Stimulated activated CD8-positive, alpha-beta memory T cell treated with anti-CD3 and anti-CD28 coated beads, Interleukin-12 subunit alpha, Interleukin-12 subunit beta, amount 100 ng/mL, for 24 hours (primary cell): Measurements from ENCODE around the gene UBA1.

Experiments used
- DNase-seq: peaks from one replicate; pipeline ENCODE4 v3.0.0-alpha.2; 2020; ENCODE audit errors: extremely low read depth

The UBA1 gene

GRCh38 chrX:47169726-47170515 lies 23.7 kb upstream of the UBA1 start:
- DNase-seq: no peak

GRCh38 chrX:47170861-47171692 lies 22.6 kb upstream of the UBA1 start:
- DNase-seq: no peak

DNA sequence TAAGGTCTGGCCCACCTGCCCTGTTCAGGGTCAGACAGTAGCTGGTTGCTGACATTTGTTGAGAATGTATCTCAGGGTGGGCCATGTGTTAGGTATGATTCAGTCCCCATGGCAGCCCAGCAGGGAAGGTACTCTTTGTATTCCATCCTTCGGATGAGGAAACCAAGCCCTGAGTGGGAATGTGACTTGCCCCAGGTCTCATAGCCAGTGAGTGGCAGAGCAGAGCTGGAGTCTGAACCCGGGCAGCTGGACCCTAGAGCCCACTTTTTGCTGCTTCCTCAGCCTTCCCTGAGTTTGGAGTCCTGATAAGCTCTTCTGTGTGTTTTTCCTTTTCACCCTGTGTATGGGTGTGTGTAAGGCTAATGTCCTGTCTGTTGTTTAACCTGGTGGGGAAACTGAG lies 21.6 kb upstream of the UBA1 start:
- no peak for DNase-seq

DNA sequence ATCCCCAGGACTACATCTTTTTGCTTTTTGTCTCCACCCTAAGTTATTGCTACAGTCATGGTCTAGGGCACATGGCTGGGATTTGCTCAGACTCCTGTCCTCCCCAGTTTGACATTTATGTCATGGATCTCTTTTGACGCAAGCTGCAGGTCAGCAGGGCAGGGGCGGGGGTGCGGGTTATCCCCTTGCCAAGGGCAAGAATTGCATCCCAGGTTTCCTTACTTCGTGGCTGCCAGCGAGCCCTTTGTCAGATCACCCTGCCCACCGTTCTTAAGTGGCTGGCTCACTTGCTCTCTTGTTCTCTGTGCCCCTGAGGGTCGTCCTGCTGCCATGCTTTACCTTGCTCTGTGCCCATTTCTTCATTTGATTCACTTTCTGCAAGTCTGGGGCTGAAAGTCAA lies 21.1 kb upstream of the UBA1 start:
- DNase-seq: no peak

GRCh38 chrX:47172971-47173792 lies 20.4 kb upstream of the UBA1 start:
- DNase-seq: no peak

DNA sequence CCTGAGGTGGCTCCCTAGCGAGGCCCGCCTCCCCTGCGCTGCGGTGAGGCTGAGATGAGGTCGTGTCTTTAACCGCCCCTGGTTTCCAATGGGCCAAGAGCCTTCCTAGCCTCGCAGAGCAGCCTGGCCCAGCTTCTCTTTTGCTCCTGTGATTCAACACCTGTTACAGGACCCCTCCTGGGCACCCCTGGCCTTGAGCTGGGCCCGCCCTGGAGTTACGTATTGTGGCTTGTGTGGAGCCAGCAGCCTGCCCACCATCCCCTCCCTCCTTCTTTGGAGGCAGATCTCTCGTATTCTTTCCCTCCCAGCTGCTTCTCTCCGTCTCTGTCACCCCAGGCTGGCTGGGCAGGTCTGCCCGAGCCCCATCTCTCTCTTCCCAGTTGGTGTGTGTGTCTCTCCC lies 19.3 kb upstream of the UBA1 start:
- no peak for DNase-seq

DNA sequence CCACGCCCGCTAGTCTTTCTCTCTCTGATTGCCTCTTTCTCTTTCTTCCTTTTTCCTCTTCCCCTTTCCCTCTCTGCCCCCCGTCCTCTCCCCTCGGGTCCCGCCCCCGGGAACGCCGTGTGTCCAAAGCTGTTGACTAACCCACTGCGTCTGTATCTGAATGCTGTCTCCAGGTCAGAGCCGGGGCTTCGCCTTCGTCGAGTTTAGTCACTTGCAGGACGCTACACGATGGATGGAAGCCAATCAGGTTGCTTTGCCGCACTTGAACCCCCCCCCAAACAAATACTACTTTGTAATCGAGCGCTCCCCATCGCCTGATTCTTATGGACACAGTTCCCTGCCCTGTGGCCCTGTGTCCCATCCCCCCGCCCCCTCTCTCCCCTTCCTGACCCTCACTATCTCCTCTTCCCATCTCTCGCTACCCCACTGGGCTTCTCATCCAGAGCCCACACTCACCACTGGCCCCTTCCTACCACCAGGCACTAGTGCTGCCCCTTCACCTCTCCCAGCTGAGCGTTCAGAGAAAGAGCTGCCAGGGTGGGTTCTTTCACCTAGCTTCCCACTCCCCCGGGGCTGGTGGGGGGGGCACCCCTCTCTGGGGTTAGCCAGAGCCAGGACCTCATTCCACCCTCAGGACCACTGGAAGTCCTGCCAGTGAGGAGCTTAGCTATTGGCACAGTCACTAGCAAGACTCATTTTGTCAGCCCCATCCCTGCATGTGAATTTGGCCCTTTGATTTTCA lies 18.6 kb upstream of the UBA1 start:
- no peak for DNase-seq

DNA sequence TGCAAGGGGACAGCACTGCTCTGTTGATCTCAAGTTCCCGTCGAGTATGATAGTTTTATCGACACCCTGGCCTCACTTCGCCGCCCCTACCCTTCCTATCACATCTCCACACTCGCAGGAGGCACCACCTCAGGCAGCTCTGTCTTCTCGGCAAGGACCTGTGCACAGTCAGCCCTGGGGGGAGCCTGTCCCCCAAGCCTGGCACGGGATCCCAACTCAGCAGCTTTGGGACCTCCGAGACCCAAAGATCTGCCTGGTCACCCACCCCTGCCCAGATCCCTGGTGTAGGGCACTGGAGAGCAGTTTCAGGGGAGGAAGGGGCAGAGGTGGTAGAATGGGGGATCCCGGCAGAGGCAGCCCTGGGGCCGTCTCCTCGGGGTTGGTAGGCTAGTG lies 18.0 kb upstream of the UBA1 start:
- no peak for DNase-seq

DNA sequence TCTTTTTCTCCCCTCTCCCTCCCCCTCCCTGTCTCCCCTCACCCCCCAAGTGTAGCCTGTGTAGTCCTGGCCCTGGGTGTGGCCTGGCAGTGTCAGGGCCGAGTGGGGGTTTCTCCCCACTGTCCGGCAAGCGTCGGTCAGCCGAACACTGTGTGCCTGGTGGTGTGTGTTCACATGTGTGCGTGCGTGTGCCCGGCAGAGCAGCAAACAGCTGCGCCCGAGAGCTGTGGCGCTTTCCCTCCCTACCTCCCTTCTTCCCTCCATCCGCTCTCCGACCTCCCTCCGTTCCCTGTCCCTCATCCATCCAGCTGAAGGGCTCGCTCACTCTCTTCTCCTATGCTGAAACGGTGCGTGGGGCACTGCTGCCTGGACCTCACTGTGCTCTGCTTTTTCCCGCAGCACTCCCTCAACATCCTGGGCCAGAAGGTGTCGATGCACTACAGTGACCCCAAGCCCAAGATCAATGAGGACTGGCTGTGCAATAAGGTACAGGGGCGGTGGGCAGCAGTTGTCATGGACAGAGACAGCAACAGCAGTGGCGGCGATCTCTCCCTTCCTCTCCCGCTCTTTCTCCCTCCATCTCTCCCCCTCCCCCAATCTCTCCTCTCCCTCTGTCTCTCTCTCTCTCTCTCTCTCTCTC lies 17.4 kb upstream of the UBA1 start:
- DNase-seq: no peak

DNA sequence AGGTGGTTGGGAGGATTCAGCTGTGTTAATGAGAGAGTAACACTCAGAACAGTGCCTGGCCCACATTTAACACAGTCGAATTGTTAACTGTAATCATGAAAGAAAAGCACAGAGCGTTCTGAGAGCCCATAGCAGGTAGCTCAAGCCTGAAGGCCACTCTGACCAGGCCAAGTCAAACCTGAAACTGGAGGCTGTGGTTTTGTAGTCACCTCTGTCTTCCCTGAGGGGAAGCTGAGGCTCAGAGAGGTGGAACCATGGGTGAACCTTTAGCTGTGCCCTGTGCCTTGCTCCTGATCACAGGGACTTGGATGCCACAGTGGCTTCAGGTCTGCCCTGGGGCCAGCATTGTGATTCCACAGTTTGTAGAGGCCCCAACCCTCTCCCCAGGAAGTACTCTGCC lies 16.6 kb upstream of the UBA1 start:
- DNase-seq: no peak

DNA sequence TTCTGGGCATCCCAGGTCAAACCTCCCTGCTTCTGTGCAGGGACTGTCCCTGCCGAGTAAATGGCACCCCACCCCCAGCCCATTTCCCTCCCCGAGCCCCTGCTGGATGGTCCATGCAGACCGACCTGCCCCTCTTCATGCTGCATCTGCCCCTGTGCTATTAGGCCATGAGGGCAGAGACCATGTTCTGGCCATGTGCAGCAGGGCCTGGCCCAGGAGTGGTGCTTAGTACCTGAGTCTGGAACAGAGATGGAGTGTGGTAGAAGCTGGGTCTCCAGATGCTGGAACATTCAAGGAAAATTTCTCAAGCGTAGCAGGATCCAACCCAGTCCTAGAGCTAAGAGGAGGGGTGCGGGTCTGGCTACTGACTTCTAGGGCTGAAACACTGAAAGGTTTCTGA lies 15.3 kb upstream of the UBA1 start:
- DNase-seq: no peak

DNA sequence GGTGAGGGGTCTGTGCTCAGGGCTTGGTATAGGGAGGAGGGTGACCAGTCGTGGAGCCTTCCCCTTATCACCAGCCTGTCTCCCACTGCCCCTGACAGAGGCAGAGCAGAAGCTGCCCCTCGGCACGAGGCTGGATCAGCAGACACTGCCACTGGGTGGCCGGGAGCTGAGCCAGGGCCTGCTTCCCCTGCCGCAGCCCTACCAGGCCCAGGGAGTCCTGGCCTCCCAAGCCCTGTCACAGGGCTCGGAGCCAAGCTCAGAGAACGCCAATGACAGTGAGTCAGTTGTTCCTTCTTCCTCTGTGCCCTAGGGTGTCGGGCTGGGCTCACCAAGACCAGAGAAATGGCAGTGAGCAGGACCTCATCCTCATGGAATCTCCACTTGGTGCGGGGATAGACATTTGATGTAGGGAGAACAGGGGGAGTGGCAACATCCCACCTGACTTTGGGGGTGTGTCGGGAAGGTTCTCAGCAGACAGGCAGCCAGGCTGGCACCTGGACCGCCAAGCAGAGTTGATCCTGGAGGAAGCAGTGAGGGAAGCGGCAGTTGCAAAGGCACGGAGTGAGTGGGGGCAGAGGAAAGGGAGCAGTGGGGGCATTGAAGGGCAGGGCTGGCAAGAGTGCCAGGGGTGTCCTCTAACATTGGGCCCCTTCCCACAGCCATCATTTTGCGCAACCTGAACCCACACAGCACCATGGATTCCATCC lies 14.3 kb upstream of the UBA1 start:
- DNase-seq: no peak

GRCh38 chrX:47179928-47180255 lies 13.7 kb upstream of the UBA1 start:
- no peak for DNase-seq

DNA sequence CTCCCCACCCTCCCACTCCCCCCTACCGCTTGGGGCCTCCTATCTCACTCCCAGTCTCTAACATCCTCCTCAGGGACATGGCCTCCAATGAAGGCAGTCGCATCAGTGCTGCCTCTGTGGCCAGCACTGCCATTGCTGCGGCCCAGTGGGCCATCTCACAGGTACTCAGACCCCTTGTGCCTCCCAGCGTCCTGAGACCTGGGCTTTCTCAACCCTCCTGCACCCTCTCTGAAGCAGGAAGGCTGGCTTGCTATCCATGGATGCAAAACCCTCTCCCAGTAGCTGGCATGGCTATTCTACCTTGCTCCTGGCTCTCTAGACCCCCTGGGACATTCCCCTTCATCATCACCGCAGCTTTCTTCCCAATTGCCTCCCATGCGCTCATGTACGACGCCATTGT lies 13.3 kb upstream of the UBA1 start:
- no peak for DNase-seq

DNA sequence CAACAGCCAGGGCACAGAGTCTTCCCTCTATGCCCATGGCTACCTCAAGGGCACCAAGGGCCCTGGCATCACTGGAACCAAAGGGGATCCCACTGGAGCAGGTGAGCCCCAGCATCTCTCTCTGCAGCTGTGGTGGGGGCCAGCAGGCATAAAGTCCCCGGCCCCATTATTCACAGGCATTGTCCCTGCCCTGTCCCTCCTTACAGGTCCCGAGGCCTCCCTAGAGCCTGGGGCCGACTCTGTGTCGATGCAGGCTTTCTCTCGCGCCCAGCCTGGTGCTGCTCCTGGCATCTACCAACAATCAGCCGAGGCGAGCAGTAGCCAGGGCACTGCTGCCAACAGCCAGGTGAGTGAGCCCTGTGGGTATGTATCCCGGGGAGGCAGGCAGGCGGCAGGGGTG lies 12.3 kb upstream of the UBA1 start:
- no peak for DNase-seq

DNA sequence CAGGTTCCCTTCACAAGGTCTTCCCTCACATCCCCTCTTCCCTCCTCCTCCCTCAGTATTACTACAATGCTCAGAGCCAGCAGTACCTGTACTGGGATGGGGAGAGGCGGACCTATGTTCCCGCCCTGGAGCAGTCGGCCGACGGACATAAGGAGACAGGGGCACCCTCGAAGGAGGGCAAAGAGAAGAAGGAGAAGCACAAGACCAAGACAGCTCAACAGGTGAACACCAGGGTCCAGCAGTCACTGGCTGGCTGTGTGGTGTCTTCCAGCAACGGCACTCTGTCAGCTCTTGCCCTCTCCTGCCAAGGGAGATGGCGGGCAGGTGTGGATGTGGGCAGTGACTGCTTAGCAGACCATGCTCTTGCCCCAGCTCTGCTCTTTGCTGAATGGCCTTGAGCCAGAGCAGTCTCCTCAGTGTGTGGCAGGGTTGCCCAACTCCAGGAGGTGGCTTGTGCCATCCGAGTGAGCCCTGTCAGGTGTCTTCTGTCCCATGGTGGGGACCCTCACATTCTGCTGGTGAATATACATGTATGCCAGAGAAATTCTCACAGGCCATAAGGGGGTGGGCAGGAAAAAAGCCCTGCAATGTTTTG lies 11.4 kb upstream of the UBA1 start:
- no peak for DNase-seq

- no peak for DNase-seq
Measured at GRCh38 chrX:47184486-47184885, 9.1 kb upstream of the UBA1 start.

DNA sequence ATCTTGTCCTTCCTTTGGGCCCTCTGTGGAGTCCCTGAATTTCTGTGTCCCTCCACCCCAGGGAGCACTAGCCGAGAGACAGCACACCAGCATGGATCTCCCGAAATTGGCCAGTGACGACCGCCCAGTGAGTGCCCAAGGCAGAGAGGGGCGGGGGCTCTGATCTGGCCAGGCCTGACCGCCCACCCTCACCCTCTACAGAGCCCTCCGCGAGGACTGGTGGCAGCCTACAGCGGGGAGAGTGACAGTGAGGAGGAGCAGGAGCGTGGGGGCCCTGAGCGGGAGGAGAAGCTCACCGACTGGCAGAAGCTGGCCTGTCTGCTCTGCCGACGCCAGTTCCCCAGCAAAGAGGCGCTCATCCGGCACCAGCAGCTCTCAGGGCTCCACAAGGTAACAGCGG lies 8.4 kb upstream of the UBA1 start:
- no peak for DNase-seq

DNA sequence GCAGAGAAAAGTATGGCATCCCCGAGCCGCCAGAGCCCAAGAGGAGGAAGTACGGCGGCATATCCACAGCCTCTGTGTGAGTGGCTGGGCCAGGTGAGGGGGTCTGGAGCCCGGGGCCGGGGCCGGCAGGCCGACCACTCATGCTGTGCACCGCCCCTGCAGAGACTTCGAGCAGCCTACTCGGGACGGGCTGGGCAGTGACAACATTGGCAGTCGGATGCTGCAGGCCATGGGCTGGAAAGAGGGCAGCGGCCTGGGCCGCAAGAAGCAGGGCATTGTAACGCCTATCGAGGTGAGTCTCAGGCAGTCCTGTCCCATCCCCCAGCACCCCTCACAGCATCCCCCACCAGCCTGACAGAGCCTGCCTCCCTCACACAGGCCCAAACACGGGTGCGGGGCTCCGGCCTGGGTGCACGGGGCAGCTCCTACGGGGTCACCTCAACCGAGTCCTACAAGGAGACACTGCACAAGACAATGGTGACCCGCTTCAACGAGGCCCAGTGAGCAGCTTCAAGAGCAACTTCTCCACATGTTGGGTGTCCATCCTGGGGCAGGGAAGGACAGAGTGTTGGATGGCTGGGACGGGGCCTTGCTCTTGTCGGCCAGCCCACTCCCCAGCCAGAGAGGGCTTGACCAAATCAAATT lies 7.4 kb upstream of the UBA1 start:
- DNase-seq: no peak
